ENCODE measurements around the gene ACSM2A.
"Not testable (repeated sequence)": the region's sequence is repeated elsewhere in the genome, so short reads cannot be mapped to it uniquely, and the experiment has no call there.

DNA sequence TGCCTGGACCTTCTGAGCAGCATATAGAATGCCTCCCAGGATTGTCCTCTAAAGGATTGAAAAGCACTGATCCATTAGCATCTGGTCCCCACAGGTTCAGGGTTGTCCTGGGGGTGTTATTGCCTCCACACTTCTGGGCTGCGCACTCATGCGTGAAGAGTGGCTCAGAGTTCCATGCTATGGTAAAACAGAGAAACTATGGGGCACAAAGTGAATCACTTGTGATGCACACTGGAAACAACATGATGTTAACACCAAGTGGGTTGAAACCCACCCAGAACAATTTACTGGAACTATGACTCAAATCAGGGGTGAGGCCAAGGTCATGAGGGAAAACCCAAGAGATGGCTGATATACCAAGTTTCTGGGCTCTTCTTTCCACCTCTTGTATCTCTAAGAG is 18.6 kb downstream of the ACSM2A start:
- TF ChIP-seq EP300 (IDR thresholded peaks at IDR 0.05; ENCODE audit: low read depth); CTCF (IDR thresholded peaks at IDR 0.05); POLR2AphosphoS5 (IDR thresholded peaks at IDR 0.05); POLR2A (IDR thresholded peaks at IDR 0.05): not testable (repeated sequence)
